OCI-LY3 (cell line): ENCODE results near the gene VOPP1.

Experiments used
- EZH2phosphoT487 ChIP-seq: fragments of 200-600 bp; shearing (Covaris generic); IDR thresholded peaks from 2 replicates; pipeline ENCODE4 v1.6.1; 2018; ENCODE audit warnings: antibody characterized with exemption, mixed run types, low read depth
- TF ChIP-seq, protein P1 (sequence below): fragments of 200-600, 300-600 bp; sonication (generic); IDR thresholded peaks from 2 replicates; pipeline ENCODE4 v1.5.1; 2014; ENCODE audit warnings: antibody characterized with exemption, low read length, low read depth

DNA sequence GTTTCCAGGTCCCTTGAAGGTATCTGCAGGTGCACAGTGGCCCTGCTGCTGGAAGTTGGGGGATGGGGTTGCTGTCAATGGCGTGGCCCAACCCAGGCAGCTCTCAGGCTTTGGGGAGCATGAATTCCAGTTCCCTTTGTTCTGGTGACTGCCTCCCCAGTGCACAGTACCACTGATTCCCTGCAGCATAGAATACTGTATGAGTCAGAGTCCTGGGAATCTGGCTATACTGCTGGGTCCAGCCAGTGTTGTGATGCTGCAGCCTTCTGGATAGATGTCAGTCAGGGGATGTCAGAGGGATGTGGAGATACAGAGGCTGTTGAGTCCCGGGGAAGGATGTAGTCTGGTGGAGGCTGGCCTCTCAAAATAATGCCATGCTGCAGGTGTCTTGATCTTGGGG, 107.9 kb downstream of the VOPP1 start:
- TF ChIP-seq, protein P1, sequence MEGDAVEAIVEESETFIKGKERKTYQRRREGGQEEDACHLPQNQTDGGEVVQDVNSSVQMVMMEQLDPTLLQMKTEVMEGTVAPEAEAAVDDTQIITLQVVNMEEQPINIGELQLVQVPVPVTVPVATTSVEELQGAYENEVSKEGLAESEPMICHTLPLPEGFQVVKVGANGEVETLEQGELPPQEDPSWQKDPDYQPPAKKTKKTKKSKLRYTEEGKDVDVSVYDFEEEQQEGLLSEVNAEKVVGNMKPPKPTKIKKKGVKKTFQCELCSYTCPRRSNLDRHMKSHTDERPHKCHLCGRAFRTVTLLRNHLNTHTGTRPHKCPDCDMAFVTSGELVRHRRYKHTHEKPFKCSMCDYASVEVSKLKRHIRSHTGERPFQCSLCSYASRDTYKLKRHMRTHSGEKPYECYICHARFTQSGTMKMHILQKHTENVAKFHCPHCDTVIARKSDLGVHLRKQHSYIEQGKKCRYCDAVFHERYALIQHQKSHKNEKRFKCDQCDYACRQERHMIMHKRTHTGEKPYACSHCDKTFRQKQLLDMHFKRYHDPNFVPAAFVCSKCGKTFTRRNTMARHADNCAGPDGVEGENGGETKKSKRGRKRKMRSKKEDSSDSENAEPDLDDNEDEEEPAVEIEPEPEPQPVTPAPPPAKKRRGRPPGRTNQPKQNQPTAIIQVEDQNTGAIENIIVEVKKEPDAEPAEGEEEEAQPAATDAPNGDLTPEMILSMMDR: no peak
- TF ChIP-seq EZH2phosphoT487: no peak
